HepG2 (cell line): ENCODE results near the gene DVL3. TPM values are rescaled to one million over a fixed set of nuclear protein-coding genes. Genes with fewer than 3 reads are reported as not detected.
"Not testable (repeated sequence)": the region's sequence is repeated elsewhere in the genome, so short reads cannot be mapped to it uniquely, and the experiment has no call there.

Experiments
- ATAC-seq: fragments of 200-7000 bp; cut with Tn5 transposase; 3 replicates; pipeline ENCODE4 v1.9.1; 2020; ENCODE audit warnings: mild to moderate bottlenecking, moderate library complexity
- BruUV-seq: library from RNA; stranded (reverse); fragments of 400-500 nt; replicated peaks from 2 replicates; lab custom pipeline; 2021; lab: Mats Ljungman, UMichigan
- CTCF ChIA-PET: fragments of 300-600 bp; formaldehyde crosslinking; extraction: SDS; loops from one replicate; lab custom pipeline; 2021; ENCODE audit warnings: low total read pairs, inconsistent platforms, low intra/inter-chr PET ratio; lab: Yijun Ruan, JAX
- POLR2A ChIA-PET: fragments of 350-600 bp; sonication (Branson Sonifier 250); formaldehyde crosslinking; loops from one replicate; lab custom pipeline; 2020; ENCODE audit warnings: antibody characterized with exemption, inconsistent platforms; lab: Yijun Ruan, JAX
- DNase-seq: peaks from one replicate; pipeline ENCODE4 v3.0.0-alpha.2; 2015; ENCODE audit warnings: low spot score
- FAIRE-seq: peaks from 3 replicates; lab custom pipeline; 2011; peaks lifted over from hg19 to GRCh38; lab: Jason Lieb, UNC
- H2AFZ ChIP-seq: one replicate; pipeline ENCODE4 v1.6.1; 2011; ENCODE audit warnings: low read length, inconsistent platforms
- H3K27ac ChIP-seq: fragments of 300-600 bp; 3 replicates; pipeline ENCODE4 v1.8.0; 2011; ENCODE audit warnings: mixed run types, mild to moderate bottlenecking, mixed read lengths, low read length, inconsistent platforms; ENCODE audit not compliant: insufficient read depth; ENCODE audit errors: extremely low read length
- H3K27me3 ChIP-seq, 2 experiments: fragments of 200-600 bp in 1 of 2; 2 replicates in 1 of 2; 3 replicates in 1 of 2; pipeline versions ENCODE4 v1.6.0 to v1.8.0; 2011; ENCODE audit warnings: low read length in 2 of 2, mild to moderate bottlenecking in 2 of 2, moderate library complexity in 2 of 2, inconsistent platforms in 1 of 2; ENCODE audit not compliant: insufficient read depth in 2 of 2, control insufficient read depth in 1 of 2
- H3K36me3 ChIP-seq, 2 experiments: fragments of 200-600 bp in 1 of 2; replicated peaks in 1 of 2; 2 replicates in 1 of 2; 3 replicates in 1 of 2; pipeline versions ENCODE4 v1.5.1 to v1.8.0; 2011; ENCODE audit warnings: low read length in 2 of 2, inconsistent platforms in 1 of 2; ENCODE audit not compliant: insufficient read depth in 2 of 2, control insufficient read depth in 1 of 2
- H3K4me1 ChIP-seq: 2 replicates; pipeline ENCODE4 v1.5.1; 2012; ENCODE audit warnings: low read length, inconsistent platforms; ENCODE audit not compliant: insufficient read depth
- H3K4me2 ChIP-seq: 2 replicates; pipeline ENCODE4 v1.6.0; 2011; ENCODE audit warnings: low read depth, low read length, inconsistent platforms
- H3K4me3 ChIP-seq, 3 experiments: fragments of 200-600 bp in 1 of 3; sonication (generic), shearing (Covaris generic) in 1 of 3; replicated peaks in 1 of 3; 2 replicates each; pipeline ENCODE4 v1.5.1; 2011 to 2016; ENCODE audit warnings: low read length in 3 of 3, inconsistent platforms in 2 of 3, low read depth in 2 of 3, mild to moderate bottlenecking in 2 of 3, control low read depth in 1 of 3, mixed read lengths in 1 of 3; ENCODE audit not compliant: insufficient read depth in 1 of 3
- H3K79me2 ChIP-seq: one replicate; pipeline ENCODE4 v1.6.1; 2011; ENCODE audit warnings: low read length, inconsistent platforms; ENCODE audit not compliant: insufficient read depth
- H3K9ac ChIP-seq: 2 replicates; pipeline ENCODE4 v1.6.0; 2011; ENCODE audit warnings: mild to moderate bottlenecking, low read depth, low read length, inconsistent platforms; ENCODE audit not compliant: insufficient read depth
- H3K9me3 ChIP-seq: 2 replicates; pipeline ENCODE4 v1.5.1; 2012; ENCODE audit warnings: mild to moderate bottlenecking, low read length
- H4K20me1 ChIP-seq: 2 replicates; pipeline ENCODE4 v1.6.0; 2011; ENCODE audit warnings: inconsistent platforms, mild to moderate bottlenecking, low read length, moderate library complexity; ENCODE audit not compliant: insufficient read depth
- SMARCC2 ChIP-seq: fragments of 450-650 bp; IDR thresholded peaks from 2 replicates; pipeline ENCODE4 v1.6.1; 2017; ENCODE audit warnings: antibody characterized with exemption, mild to moderate bottlenecking
- TRIM24 ChIP-seq: sonication (generic); formaldehyde crosslinking; IDR thresholded peaks from 2 replicates; pipeline ENCODE4 v1.8.0; 2022; ENCODE audit warnings: mild to moderate bottlenecking, missing genetic modification reagents
- ZNF121 ChIP-seq: sonication (generic); formaldehyde crosslinking; IDR thresholded peaks from 2 replicates; pipeline ENCODE4 v1.5.0; 2020; ENCODE audit warnings: mild to moderate bottlenecking, missing genetic modification reagents
- WGBS: methylation state at CpG from one replicate; pipeline ENCODE4 v1.1.6; 2017; ENCODE audit warnings: low lambda C conversion rate; 5-methylcytosine and 5-hydroxymethylcytosine counted together
- in situ Hi-C: cut with HindIII; loops from 2 replicates; pipeline ENCODE4 v1.10.0; 2017; ENCODE audit warnings: low pct_unique_long_range_greater_than_20kb; ENCODE audit not compliant: extremely low pct_ligation_motif_present
- intact Hi-C: fragments of 100-400 bp; cut with micrococcal nuclease; formaldehyde crosslinking; loops from one replicate; pipeline ENCODE4 v1.10.0; 2022; ENCODE audit not compliant: unreplicated experiment
- polyA plus RNA-seq, 8 experiments: library from polyadenylated mRNA; depleted of rRNA in 3 of 8; stranded (reverse) in 7 of 8; unstranded in 1 of 8; fragments of >200 nt; fragmentation: Illumina TruSeq in 4 of 8; extraction: Trizol in 4 of 8; gene quantifications; 2 replicates each; pipeline versions ENCODE4 v1.2.1 to v1.2.3, GENCODE V29; 2011 to 2016; ENCODE audit warnings: low read depth in 4 of 8, missing spikeins in 1 of 8, mixed read lengths in 1 of 8; ENCODE audit not compliant: insufficient read depth in 1 of 8
- total RNA-seq, 5 experiments: library from RNA; depleted of rRNA; stranded (reverse); fragments of >200 nt; fragmentation: Illumina TruSeq; extraction: Trizol; gene quantifications; 2 replicates each; pipeline ENCODE4 v1.2.3, GENCODE V29; 2016; ENCODE audit warnings: low read depth in 1 of 5
- TF ChIP-seq, protein P1 (sequence below): sonication (generic); formaldehyde crosslinking; IDR thresholded peaks from 2 replicates; pipeline ENCODE4 v1.8.0; 2022; ENCODE audit warnings: missing genetic modification reagents, mild to moderate bottlenecking, borderline replicate concordance

DVL3 gene
- total and polyA plus RNA-seq, 2 of the 13 experiments (the other 11 are each of a cell fraction or from before 2014, with no cell fraction given) = 29.0 to 36.1 TPM

DNA sequence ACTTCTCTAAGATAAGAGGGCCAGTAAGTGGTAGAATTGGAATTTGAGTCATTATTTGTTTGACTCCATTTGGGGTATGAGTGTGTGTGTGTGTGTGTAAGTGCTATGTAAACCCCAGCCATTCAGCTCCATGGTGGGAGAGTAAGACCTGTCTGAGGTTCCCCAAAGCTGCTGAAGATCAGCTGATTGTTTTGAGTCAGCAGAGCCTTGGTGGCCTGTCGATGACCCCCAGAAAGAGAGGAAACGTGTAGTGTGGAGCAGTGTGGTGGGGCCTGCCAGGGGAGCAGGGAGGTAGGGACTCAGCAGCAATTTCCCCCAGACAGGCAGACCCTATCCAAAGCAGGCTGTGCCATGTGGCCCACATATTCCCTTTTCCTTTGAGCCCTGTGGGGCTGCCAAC, 5.3 kb downstream of the DVL3 start:
- ChIA-PET CTCF (no interaction called here), POLR2A (interaction anchor here (0.9 to 1.4 kb wide), 3 partner anchors 9 to 26 kb away, joined by 3 to 4 read pairs (median 4); no protein-coding TSS in a partner anchor)
- no peak overlapping the region for H3K4me2 ChIP-seq
- WGBS = 100% methylated on average over 2 of the region's 2 CpGs
- no peaks in the 10 kb centered on the region; a peak in 1 of 5 replicates for H3K27me3 ChIP-seq
- no peak overlapping the region for H3K27ac ChIP-seq
- no peak overlapping the region for H3K4me3 ChIP-seq
- intact Hi-C loops (no loop called here), in situ Hi-C loops (no loop called here)
- peaks cover 35% of the 10 kb centered on the region for H4K20me1 ChIP-seq
- no TSS peak for BruUV-seq
- peaks cover 40% of the 10 kb centered on the region for H3K4me1 ChIP-seq
- H3K9ac ChIP-seq = no peak overlapping the region
- ATAC-seq = no peak
- TF ChIP-seq SMARCC2 (no peak), TRIM24 (CRISPR knock-in tag) (no peak), ZNF121 (no peak)
- TF ChIP-seq, protein P1, sequence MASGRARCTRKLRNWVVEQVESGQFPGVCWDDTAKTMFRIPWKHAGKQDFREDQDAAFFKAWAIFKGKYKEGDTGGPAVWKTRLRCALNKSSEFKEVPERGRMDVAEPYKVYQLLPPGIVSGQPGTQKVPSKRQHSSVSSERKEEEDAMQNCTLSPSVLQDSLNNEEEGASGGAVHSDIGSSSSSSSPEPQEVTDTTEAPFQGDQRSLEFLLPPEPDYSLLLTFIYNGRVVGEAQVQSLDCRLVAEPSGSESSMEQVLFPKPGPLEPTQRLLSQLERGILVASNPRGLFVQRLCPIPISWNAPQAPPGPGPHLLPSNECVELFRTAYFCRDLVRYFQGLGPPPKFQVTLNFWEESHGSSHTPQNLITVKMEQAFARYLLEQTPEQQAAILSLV (CRISPR knock-in tag) = no peak
- peaks cover 65% of the 10 kb centered on the region for H3K79me2 ChIP-seq
- DNase-seq = no peak
- H3K36me3 ChIP-seq = peaks cover 20 to 35% of the 10 kb centered on the region in 2 experiments; a peak in 4 of 5 replicates
- no peak for FAIRE-seq
- no peak overlapping the region for H2AFZ ChIP-seq
- no peaks in the 10 kb centered on the region for H3K9me3 ChIP-seq

GRCh38 chr3:184162571-184163070, 7.4 kb downstream of the DVL3 start:
- ATAC-seq, H3K4me2 ChIP-seq, H3K4me3 ChIP-seq, H3K27ac ChIP-seq, CTCF ChIA-PET, H3K9ac ChIP-seq, H3K9me3 ChIP-seq, BruUV-seq, in situ Hi-C loops, H2AFZ ChIP-seq, intact Hi-C loops, POLR2A ChIA-PET, DNase-seq, FAIRE-seq, H3K27me3 ChIP-seq: not testable (repeated sequence)
- Histone ChIP-seq H3K36me3 (peaks cover 37 to 56% of the 10 kb centered on the region in 2 experiments; a peak in 4 of 5 replicates), H3K4me1 (peaks cover 32% of the 10 kb centered on the region), H4K20me1 (peaks cover 28% of the 10 kb centered on the region), H3K79me2 (peaks cover 45% of the 10 kb centered on the region)
- 98% methylated on average over 8 of the region's 8 CpGs for WGBS
